Subcutaneous abdominal adipose tissue (tissue), 5 donors: ENCODE measurements around the gene UXT.
A peak's percentile ranks its signal among the peaks of the same experiment; 100 is the strongest.

Source experiments
- H3K27ac ChIP-seq: one replicate; pipeline ENCODE4 v1.7.0; 2013; ENCODE audit warnings: low read depth, mild to moderate bottlenecking, inconsistent platforms, low read length, moderate library complexity
- H3K27me3 ChIP-seq, 5 donors: one replicate each; pipeline ENCODE4 v1.7.0; 2013; ENCODE audit warnings: low read length in 5 of 5, inconsistent platforms in 1 of 5; ENCODE audit not compliant: control insufficient read depth in 5 of 5, insufficient read depth in 4 of 5
- H3K36me3 ChIP-seq, 5 donors: one replicate each; pipeline ENCODE4 v1.7.0; 2013; ENCODE audit warnings: low read length in 5 of 5; ENCODE audit not compliant: control insufficient read depth in 5 of 5, insufficient read depth in 5 of 5
- H3K4me1 ChIP-seq, 5 donors: one replicate each; pipeline ENCODE4 v1.7.0; 2013; ENCODE audit warnings: low read length in 5 of 5, mild to moderate bottlenecking in 3 of 5, moderate library complexity in 1 of 5; ENCODE audit not compliant: control insufficient read depth in 5 of 5, insufficient read depth in 5 of 5
- H3K4me3 ChIP-seq, 5 donors: one replicate each; pipeline ENCODE4 v1.7.0; 2013; ENCODE audit warnings: low read length in 5 of 5, low read depth in 1 of 5
- H3K9ac ChIP-seq, 5 donors: one replicate each; pipeline ENCODE4 v1.7.0; 2013; ENCODE audit warnings: low read length in 5 of 5, mild to moderate bottlenecking in 4 of 5, moderate library complexity in 3 of 5
- H3K9me3 ChIP-seq, 5 donors: one replicate each; pipeline ENCODE4 v1.7.0; 2013; ENCODE audit warnings: low read length in 5 of 5; ENCODE audit not compliant: control insufficient read depth in 5 of 5
- donor health status: healthy.
- donor health status: healthy.
- donor health status: healthy.
- donor health status: healthy.
- donor health status: healthy.

The UXT gene

DNA sequence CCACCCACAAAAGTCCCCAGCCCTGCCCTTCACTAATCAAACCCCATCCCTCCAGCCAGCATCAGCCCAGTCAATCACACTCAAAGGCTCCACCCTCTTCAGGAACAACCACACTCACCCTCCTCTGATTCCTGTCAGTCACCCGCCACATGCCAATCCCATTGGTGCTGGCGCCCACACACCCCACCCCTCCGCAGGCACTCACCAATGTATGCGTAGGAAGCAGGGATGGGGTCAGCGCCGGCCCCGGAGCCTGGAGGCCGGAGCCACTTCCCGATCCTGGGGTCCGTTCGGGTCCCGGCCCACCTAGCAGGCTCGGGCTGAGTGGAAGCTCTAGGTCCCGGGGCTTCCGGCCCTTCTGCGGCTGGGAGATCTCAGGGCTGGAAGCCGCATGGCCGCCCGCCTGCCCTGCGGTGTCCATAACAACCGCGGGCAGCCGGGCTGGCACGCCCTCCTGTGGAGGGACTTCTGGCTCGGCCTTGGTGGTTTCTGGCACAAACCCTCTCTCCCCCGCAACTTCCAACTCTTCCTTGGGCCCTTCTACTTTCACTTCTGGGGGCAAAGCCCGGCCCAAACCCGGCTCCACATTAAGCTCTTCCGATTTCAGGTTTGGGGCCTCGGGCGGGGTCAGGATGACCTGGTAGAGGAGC is 21.3 kb downstream of the UXT start:
- Histone ChIP-seq H3K9ac (no peak overlapping the region), H3K4me3 (peak overlapping the region in 1 of 5 donors; percentile 40), H3K4me1 (peaks cover 0 to 3% (median 0%) of the 10 kb centered on the region in 5 donors), H3K27ac (no peak overlapping the region), H3K9me3 (peaks cover 0 to 26% (median 19%) of the 10 kb centered on the region in 5 donors), H3K27me3 (peaks cover 0 to 2% (median 0%) of the 10 kb centered on the region in 5 donors), H3K36me3 (peaks cover 0 to 61% (median 39%) of the 10 kb centered on the region in 5 donors)

DNA sequence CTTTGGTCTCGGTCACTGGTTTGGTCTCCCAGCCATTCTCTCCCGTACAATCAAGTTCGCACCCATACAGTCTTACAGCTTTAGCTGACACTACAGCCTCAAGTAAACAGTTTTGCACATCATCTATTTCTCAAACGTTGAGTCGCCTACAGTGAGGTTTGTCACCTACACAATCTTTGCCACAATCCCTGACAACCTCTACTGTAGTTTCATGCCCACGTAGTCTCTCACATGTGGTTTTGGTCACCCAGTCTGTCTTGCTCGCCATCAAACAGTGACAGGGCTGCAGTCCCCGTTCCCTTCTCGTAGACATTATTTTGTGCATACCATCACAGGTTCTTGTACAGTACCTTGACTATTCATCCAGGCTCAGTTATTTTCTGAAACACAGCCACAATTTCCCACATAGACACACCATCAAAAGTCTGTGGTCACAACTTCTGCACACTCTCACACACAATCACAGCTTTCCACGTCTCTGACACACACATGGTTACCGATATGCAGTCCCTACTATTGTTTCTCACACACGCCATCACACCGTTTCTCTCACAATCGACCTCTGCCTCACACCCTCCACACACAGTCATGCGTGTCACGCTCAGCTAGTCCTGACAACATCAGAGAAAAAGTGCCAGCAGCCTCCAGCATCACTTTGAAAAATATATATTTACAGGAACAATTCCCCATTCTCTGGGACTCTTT is 24.0 kb downstream of the UXT start:
- Histone ChIP-seq H3K4me3 (no peak overlapping the region), H3K9me3 (peaks cover 0 to 17% (median 7%) of the 10 kb centered on the region in 5 donors), H3K36me3 (peaks cover 0 to 48% (median 33%) of the 10 kb centered on the region in 5 donors), H3K27ac (no peak overlapping the region), H3K4me1 (peaks cover 0 to 4% (median under 1%) of the 10 kb centered on the region in 5 donors), H3K9ac (no peak overlapping the region), H3K27me3 (peaks cover 0 to 2% (median 0%) of the 10 kb centered on the region in 5 donors)

DNA sequence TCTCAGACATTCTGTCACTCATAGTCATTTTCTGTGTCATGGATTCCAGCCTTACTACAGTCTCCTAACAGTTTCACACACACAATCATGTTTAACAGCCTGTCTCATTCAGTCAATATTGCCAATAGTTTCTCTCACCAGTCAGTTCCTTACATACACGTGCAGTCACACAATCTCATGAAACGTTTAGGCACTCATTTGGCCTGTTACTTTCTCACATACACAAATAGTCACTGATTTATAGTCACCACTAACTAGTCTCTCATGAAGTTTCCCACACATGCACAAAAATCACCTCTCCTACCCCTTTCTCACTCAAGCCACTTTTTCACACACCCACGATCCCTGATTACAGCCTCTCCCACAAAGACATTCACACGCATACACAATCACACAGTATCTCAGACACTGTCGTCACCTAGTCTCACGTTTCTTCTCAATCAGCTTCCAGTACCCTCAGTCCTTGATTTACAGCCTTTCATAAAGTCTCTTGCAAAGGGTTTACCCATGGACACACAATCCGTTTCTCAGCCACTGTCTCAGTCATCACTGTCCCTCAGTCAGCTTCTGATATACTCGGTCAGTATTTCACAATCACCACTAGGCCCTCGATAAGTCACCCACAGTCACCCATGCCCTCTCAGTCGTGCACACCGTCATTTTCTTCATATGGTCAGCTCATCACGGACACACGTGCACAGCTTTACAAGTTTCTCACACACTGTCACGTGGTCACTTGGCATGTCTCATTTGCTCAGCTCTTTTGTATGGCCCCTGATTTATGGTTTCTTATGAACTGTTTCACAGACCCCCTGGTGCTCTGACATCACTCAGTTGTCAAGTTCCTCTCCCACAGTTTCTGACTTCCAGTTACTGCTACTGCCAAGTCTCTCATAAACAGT is 25.0 kb downstream of the UXT start:
- Histone ChIP-seq H3K9ac (no peak overlapping the region), H3K27me3 (no peaks in the 10 kb centered on the region), H3K27ac (no peak overlapping the region), H3K36me3 (peaks cover 0 to 38% (median 25%) of the 10 kb centered on the region in 5 donors), H3K4me1 (peaks cover 0 to 9% (median 3%) of the 10 kb centered on the region in 5 donors), H3K9me3 (peaks cover 0 to 7% (median 2%) of the 10 kb centered on the region in 5 donors), H3K4me3 (no peak overlapping the region)

DNA sequence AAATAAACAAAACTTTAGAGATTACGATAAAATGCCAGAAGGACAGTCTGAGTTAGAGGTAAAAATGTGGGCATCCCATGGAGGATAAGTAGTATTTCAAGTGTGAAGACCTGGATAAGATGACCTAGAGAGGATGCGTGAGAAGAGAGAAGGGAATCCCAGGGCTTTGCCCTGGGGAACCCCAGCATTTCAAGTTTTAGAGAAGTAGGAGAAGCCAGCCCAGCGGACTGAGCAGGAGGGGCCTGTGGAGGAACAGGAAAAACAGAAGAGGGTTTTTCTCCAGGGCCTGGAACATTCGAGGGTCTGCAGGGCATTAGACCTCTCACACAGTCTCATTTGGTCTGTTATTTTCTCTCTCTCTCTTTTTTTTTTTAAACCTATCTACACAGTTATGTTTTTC is 26.3 kb downstream of the UXT start:
- Histone ChIP-seq H3K4me3 (no peak overlapping the region), H3K27me3 (peaks cover 0 to 8% (median 0%) of the 10 kb centered on the region in 5 donors), H3K4me1 (peaks cover 0 to 9% (median 3%) of the 10 kb centered on the region in 5 donors), H3K36me3 (peaks cover 0 to 26% (median 15%) of the 10 kb centered on the region in 5 donors), H3K27ac (no peak overlapping the region), H3K9ac (no peak overlapping the region), H3K9me3 (no peaks in the 10 kb centered on the region)

- no peak overlapping the region for H3K4me3 ChIP-seq
- H3K36me3 ChIP-seq: peaks cover 0 to 16% (median 12%) of the 10 kb centered on the region in 5 donors
- no peak overlapping the region for H3K27ac ChIP-seq
- H3K27me3 ChIP-seq: peaks cover 0 to 8% (median 4%) of the 10 kb centered on the region in 5 donors
- no peak overlapping the region for H3K9ac ChIP-seq
- peaks cover 0 to 9% (median 3%) of the 10 kb centered on the region in 5 donors for H3K4me1 ChIP-seq
- H3K9me3 ChIP-seq: no peaks in the 10 kb centered on the region
Measured at GRCh38 chrX:47631676-47632075, 27.3 kb downstream of the UXT start.

- Histone ChIP-seq H3K27me3 (peaks cover 0 to 13% (median 4%) of the 10 kb centered on the region in 5 donors), H3K9ac (no peak within 1 kb of the TSS), H3K27ac (no peak within 1 kb of the TSS), H3K4me1 (peaks cover 0 to 9% (median 3%) of the 10 kb centered on the region in 5 donors), H3K36me3 (peaks cover 0 to 4% (median 2%) of the 10 kb centered on the region in 5 donors), H3K9me3 (no peaks in the 10 kb centered on the region), H3K4me3 (peak within 1 kb of the TSS in 1 of 5 donors; percentile 15)
Measured at GRCh38 chrX:47629419-47630200, 29.4 kb downstream of the UXT start, which contains the start of gene CFP. TSS of gene CFP (minus strand) at chrX:47629930. CDS start at chrX:47629844, 86 bp downstream.

GRCh38 chrX:47628982-47629381 is 30.0 kb downstream of the UXT start:
- peaks cover 0 to 16% (median 5%) of the 10 kb centered on the region in 5 donors for H3K27me3 ChIP-seq
- no peak overlapping the region for H3K4me3 ChIP-seq
- no peak overlapping the region for H3K27ac ChIP-seq
- peaks cover 0 to 3% (median 0%) of the 10 kb centered on the region in 5 donors for H3K9me3 ChIP-seq
- H3K4me1 ChIP-seq: peaks cover 0 to 10% (median 3%) of the 10 kb centered on the region in 5 donors
- H3K9ac ChIP-seq: no peak overlapping the region
- H3K36me3 ChIP-seq: no peaks in the 10 kb centered on the region

GRCh38 chrX:47625365-47625764 is 33.6 kb downstream of the UXT start:
- Histone ChIP-seq H3K4me3 (no peak overlapping the region), H3K27me3 (peaks cover 0 to 29% (median 13%) of the 10 kb centered on the region in 5 donors), H3K36me3 (no peaks in the 10 kb centered on the region), H3K9ac (no peak overlapping the region), H3K9me3 (peaks cover 0 to 10% (median 0%) of the 10 kb centered on the region in 5 donors), H3K27ac (no peak overlapping the region), H3K4me1 (peaks cover 0 to 13% (median 4%) of the 10 kb centered on the region in 5 donors)

DNA sequence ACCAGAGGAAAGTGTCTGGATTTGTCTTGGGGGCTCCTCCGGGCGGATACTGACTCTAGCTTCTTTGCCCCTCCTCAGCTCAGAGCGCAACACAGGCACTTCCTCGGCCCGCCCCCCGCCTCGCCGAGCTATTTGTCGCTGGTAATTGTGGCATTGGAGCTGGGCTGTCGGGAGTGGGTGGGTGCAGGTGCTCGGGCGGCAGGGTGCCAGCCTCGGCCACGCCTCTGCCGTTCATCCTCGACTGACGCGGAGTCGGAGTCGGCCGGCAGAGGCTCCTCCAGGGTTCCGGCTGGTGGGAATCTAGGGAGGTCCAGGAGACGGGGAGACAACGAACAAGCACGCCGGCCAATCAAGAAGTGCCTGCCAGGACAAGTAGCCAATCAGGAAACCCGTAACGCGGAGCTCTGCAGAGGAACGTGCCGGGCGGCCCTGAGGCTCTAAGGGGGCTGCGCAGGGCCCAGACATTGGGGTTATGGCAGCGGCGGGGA is 35.4 kb downstream of the UXT start:
- H3K27ac ChIP-seq: no peak overlapping the region
- peak overlapping the region in 2 of 5 donors; percentile 21 to 24 for H3K4me3 ChIP-seq
- peaks cover 0 to 29% (median 15%) of the 10 kb centered on the region in 5 donors for H3K27me3 ChIP-seq
- H3K36me3 ChIP-seq: no peaks in the 10 kb centered on the region
- H3K9ac ChIP-seq: no peak overlapping the region
- peaks cover 0 to 10% (median 0%) of the 10 kb centered on the region in 5 donors for H3K4me1 ChIP-seq
- H3K9me3 ChIP-seq: peaks cover 0 to 10% (median 0%) of the 10 kb centered on the region in 5 donors
